MM.1S (cell line): ENCODE measurements around the gene TNFRSF12A.

Experiments
- CTCF ChIP-seq: fragments of 300-600 bp; sonication (generic); IDR thresholded peaks from 2 replicates; pipeline ENCODE4 v1.5.1; 2016; ENCODE audit warnings: antibody characterized with exemption, low read length, mixed read lengths
- EZH2 ChIP-seq: fragments of 300-600 bp; sonication (generic); optimal IDR thresholded peaks from 2 replicates; pipeline ENCODE3; 2017; ENCODE audit warnings: low read depth, mild to moderate bottlenecking, antibody characterized with exemption, low read length, mixed read lengths
- EZH2phosphoT487 ChIP-seq: fragments of 300-600 bp; sonication (generic); IDR thresholded peaks from 2 replicates; pipeline ENCODE4 v1.6.1; 2018; ENCODE audit warnings: antibody characterized with exemption, low read length

GRCh38 chr16:3022208-3022683 is 2.1 kb downstream of the TNFRSF12A start:
- no peak for TF ChIP-seq CTCF
- TF ChIP-seq EZH2phosphoT487, result no peak
- no peak for TF ChIP-seq EZH2
